ENCODE results near the gene SYT1.

Gene SYT1

GRCh38 chr12:79108962-79109361, 244.4 kb downstream of the SYT1 start:
- ATAC-seq, result no peak
- TF ChIP-seq ISL1 (CRISPR knock-in tag; IDR thresholded peaks at IDR 0.05) (no peak), ZC3H10 (CRISPR knock-in tag; IDR thresholded peaks at IDR 0.05) (no peak), SNAI2 (CRISPR knock-in tag; IDR thresholded peaks at IDR 0.05) (no peak), BACH2 (CRISPR knock-in tag; IDR thresholded peaks at IDR 0.05; ENCODE audit: borderline replicate concordance) (no peak), ZNF565 (CRISPR knock-in tag; conservative IDR thresholded peaks at IDR 0.05; ENCODE audit: low read depth) (no peak), POU6F1 (CRISPR knock-in tag; IDR thresholded peaks at IDR 0.05; ENCODE audit: borderline replicate concordance, low read depth) (no peak), CSDC2 (CRISPR knock-in tag; IDR thresholded peaks at IDR 0.05) (no peak), ESRRG (CRISPR knock-in tag; IDR thresholded peaks at IDR 0.05) (no peak), ZNF70 (CRISPR knock-in tag; IDR thresholded peaks at IDR 0.05) (no peak), TSHZ2 (CRISPR knock-in tag; IDR thresholded peaks at IDR 0.05) (no peak), GLIS3 (CRISPR knock-in tag; IDR thresholded peaks at IDR 0.05) (no peak), TOX (CRISPR knock-in tag; IDR thresholded peaks at IDR 0.05; ENCODE audit: borderline replicate concordance) (no peak)
- TF ChIP-seq, protein P1, sequence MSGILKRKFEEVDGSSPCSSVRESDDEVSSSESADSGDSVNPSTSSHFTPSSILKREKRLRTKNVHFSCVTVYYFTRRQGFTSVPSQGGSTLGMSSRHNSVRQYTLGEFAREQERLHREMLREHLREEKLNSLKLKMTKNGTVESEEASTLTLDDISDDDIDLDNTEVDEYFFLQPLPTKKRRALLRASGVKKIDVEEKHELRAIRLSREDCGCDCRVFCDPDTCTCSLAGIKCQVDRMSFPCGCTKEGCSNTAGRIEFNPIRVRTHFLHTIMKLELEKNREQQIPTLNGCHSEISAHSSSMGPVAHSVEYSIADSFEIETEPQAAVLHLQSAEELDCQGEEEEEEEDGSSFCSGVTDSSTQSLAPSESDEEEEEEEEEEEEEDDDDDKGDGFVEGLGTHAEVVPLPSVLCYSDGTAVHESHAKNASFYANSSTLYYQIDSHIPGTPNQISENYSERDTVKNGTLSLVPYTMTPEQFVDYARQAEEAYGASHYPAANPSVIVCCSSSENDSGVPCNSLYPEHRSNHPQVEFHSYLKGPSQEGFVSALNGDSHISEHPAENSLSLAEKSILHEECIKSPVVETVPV (CRISPR knock-in tag; IDR thresholded peaks at IDR 0.05), result no peak

DNA sequence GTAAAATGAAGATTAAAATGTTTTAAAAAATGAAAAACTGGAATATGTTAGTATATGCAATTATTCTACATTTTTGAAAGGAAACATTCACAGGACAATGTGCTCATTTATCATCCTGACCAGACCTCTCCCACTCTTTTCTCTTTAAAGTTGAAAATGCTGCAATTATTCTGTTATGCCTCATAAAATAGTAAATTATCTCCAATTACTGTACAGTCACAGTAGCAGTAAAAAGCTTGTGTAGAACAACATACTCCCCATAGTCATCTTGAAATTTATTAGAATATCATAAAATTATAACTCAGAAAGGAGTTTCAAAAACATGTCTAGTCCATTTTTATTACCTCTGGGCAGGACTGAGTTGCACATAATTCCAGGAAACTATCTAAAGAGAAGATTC, 250.3 kb downstream of the SYT1 start:
- ATAC-seq, result no peak
- TF ChIP-seq ESRRG (CRISPR knock-in tag; IDR thresholded peaks at IDR 0.05) (no peak), RARB (CRISPR knock-in tag; IDR thresholded peaks at IDR 0.05) (no peak), ZFP3 (CRISPR knock-in tag; IDR thresholded peaks at IDR 0.05) (no peak), BACH2 (CRISPR knock-in tag; IDR thresholded peaks at IDR 0.05; ENCODE audit: borderline replicate concordance) (no peak), OSR1 (CRISPR knock-in tag; IDR thresholded peaks at IDR 0.05) (no peak), GLIS3 (CRISPR knock-in tag; IDR thresholded peaks at IDR 0.05) (no peak), ISL1 (CRISPR knock-in tag; IDR thresholded peaks at IDR 0.05) (no peak), PPARA (CRISPR knock-in tag; IDR thresholded peaks at IDR 0.05; ENCODE audit: borderline replicate concordance) (no peak), ZNF8 (CRISPR knock-in tag; IDR thresholded peaks at IDR 0.05) (no peak), CREB5 (CRISPR knock-in tag; IDR thresholded peaks at IDR 0.05; ENCODE audit: low read depth) (no peak), SNAI2 (CRISPR knock-in tag; IDR thresholded peaks at IDR 0.05) (no peak), CSDC2 (CRISPR knock-in tag; IDR thresholded peaks at IDR 0.05) (no peak), ARNTL (CRISPR knock-in tag; IDR thresholded peaks at IDR 0.05; ENCODE audit: borderline replicate concordance, low read depth) (no peak), ZNF565 (CRISPR knock-in tag; conservative IDR thresholded peaks at IDR 0.05; ENCODE audit: low read depth) (no peak), POU6F1 (CRISPR knock-in tag; IDR thresholded peaks at IDR 0.05; ENCODE audit: borderline replicate concordance, low read depth) (no peak)
- TF ChIP-seq, protein P2, sequence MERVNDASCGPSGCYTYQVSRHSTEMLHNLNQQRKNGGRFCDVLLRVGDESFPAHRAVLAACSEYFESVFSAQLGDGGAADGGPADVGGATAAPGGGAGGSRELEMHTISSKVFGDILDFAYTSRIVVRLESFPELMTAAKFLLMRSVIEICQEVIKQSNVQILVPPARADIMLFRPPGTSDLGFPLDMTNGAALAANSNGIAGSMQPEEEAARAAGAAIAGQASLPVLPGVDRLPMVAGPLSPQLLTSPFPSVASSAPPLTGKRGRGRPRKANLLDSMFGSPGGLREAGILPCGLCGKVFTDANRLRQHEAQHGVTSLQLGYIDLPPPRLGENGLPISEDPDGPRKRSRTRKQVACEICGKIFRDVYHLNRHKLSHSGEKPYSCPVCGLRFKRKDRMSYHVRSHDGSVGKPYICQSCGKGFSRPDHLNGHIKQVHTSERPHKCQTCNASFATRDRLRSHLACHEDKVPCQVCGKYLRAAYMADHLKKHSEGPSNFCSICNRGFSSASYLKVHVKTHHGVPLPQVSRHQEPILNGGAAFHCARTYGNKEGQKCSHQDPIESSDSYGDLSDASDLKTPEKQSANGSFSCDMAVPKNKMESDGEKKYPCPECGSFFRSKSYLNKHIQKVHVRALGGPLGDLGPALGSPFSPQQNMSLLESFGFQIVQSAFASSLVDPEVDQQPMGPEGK (CRISPR knock-in tag; IDR thresholded peaks at IDR 0.05; ENCODE audit: borderline replicate concordance), result no peak

Data from SK-N-SH treated with all-trans-retinoic acid at 6 μM for 48 hours (cell line).